HepG2 (cell line): Measurements from ENCODE around the gene KRT73. TPM values are rescaled to one million over a fixed set of nuclear protein-coding genes. Genes with fewer than 3 reads are reported as not detected.

Experiments
- ATAC-seq: fragments of 200-7000 bp; cut with Tn5 transposase; 3 replicates; pipeline ENCODE4 v1.9.1; 2020; ENCODE audit warnings: mild to moderate bottlenecking, moderate library complexity
- BruUV-seq: library from RNA; stranded (reverse); fragments of 400-500 nt; replicated peaks from 2 replicates; lab custom pipeline; 2021; lab: Mats Ljungman, UMichigan
- CTCF ChIA-PET: fragments of 300-600 bp; formaldehyde crosslinking; extraction: SDS; loops from one replicate; lab custom pipeline; 2021; ENCODE audit warnings: low total read pairs, inconsistent platforms, low intra/inter-chr PET ratio; lab: Yijun Ruan, JAX
- POLR2A ChIA-PET: fragments of 350-600 bp; sonication (Branson Sonifier 250); formaldehyde crosslinking; loops from one replicate; lab custom pipeline; 2020; ENCODE audit warnings: antibody characterized with exemption, inconsistent platforms; lab: Yijun Ruan, JAX
- DNase-seq: peaks from one replicate; pipeline ENCODE4 v3.0.0-alpha.2; 2015; ENCODE audit warnings: low spot score
- FAIRE-seq: peaks from 3 replicates; lab custom pipeline; 2011; peaks lifted over from hg19 to GRCh38; lab: Jason Lieb, UNC
- H2AFZ ChIP-seq: one replicate; pipeline ENCODE4 v1.6.1; 2011; ENCODE audit warnings: low read length, inconsistent platforms
- H3K27ac ChIP-seq: fragments of 300-600 bp; 3 replicates; pipeline ENCODE4 v1.8.0; 2011; ENCODE audit warnings: mixed run types, mild to moderate bottlenecking, mixed read lengths, low read length, inconsistent platforms; ENCODE audit not compliant: insufficient read depth; ENCODE audit errors: extremely low read length
- H3K27me3 ChIP-seq, 2 experiments: fragments of 200-600 bp in 1 of 2; 2 replicates in 1 of 2; 3 replicates in 1 of 2; pipeline versions ENCODE4 v1.6.0 to v1.8.0; 2011; ENCODE audit warnings: low read length in 2 of 2, mild to moderate bottlenecking in 2 of 2, moderate library complexity in 2 of 2, inconsistent platforms in 1 of 2; ENCODE audit not compliant: insufficient read depth in 2 of 2, control insufficient read depth in 1 of 2
- H3K36me3 ChIP-seq, 2 experiments: fragments of 200-600 bp in 1 of 2; replicated peaks in 1 of 2; 2 replicates in 1 of 2; 3 replicates in 1 of 2; pipeline versions ENCODE4 v1.5.1 to v1.8.0; 2011; ENCODE audit warnings: low read length in 2 of 2, inconsistent platforms in 1 of 2; ENCODE audit not compliant: insufficient read depth in 2 of 2, control insufficient read depth in 1 of 2
- H3K4me1 ChIP-seq: 2 replicates; pipeline ENCODE4 v1.5.1; 2012; ENCODE audit warnings: low read length, inconsistent platforms; ENCODE audit not compliant: insufficient read depth
- H3K4me2 ChIP-seq: 2 replicates; pipeline ENCODE4 v1.6.0; 2011; ENCODE audit warnings: low read depth, low read length, inconsistent platforms
- H3K4me3 ChIP-seq, 3 experiments: fragments of 200-600 bp in 1 of 3; sonication (generic), shearing (Covaris generic) in 1 of 3; replicated peaks in 1 of 3; 2 replicates each; pipeline ENCODE4 v1.5.1; 2011 to 2016; ENCODE audit warnings: low read length in 3 of 3, inconsistent platforms in 2 of 3, low read depth in 2 of 3, mild to moderate bottlenecking in 2 of 3, control low read depth in 1 of 3, mixed read lengths in 1 of 3; ENCODE audit not compliant: insufficient read depth in 1 of 3
- H3K79me2 ChIP-seq: one replicate; pipeline ENCODE4 v1.6.1; 2011; ENCODE audit warnings: low read length, inconsistent platforms; ENCODE audit not compliant: insufficient read depth
- H3K9ac ChIP-seq: 2 replicates; pipeline ENCODE4 v1.6.0; 2011; ENCODE audit warnings: mild to moderate bottlenecking, low read depth, low read length, inconsistent platforms; ENCODE audit not compliant: insufficient read depth
- H3K9me3 ChIP-seq: 2 replicates; pipeline ENCODE4 v1.5.1; 2012; ENCODE audit warnings: mild to moderate bottlenecking, low read length
- H4K20me1 ChIP-seq: 2 replicates; pipeline ENCODE4 v1.6.0; 2011; ENCODE audit warnings: inconsistent platforms, mild to moderate bottlenecking, low read length, moderate library complexity; ENCODE audit not compliant: insufficient read depth
- IRX3 ChIP-seq: sonication (generic); formaldehyde crosslinking; IDR thresholded peaks from 2 replicates; pipeline ENCODE4 v1.8.1; 2023; ENCODE audit warnings: mild to moderate bottlenecking, low read depth, missing genetic modification reagents, borderline replicate concordance
- MATR3 ChIP-seq: sonication (generic); formaldehyde crosslinking; IDR thresholded peaks from 2 replicates; pipeline ENCODE4 v1.4.0; 2020; ENCODE audit warnings: missing genetic modification reagents
- MTERF4 ChIP-seq: sonication (generic); formaldehyde crosslinking; IDR thresholded peaks from 2 replicates; pipeline ENCODE4 v1.8.0; 2023; ENCODE audit warnings: mild to moderate bottlenecking, missing genetic modification reagents
- PHF21A ChIP-seq: sonication (generic); formaldehyde crosslinking; IDR thresholded peaks from 2 replicates; pipeline ENCODE4 v1.5.0; 2020; ENCODE audit warnings: mild to moderate bottlenecking, missing genetic modification reagents
- SOX5 ChIP-seq: IDR thresholded peaks from 2 replicates; pipeline ENCODE4 v1.6.1; 2016; ENCODE audit warnings: borderline replicate concordance
- SSRP1 ChIP-seq: IDR thresholded peaks from 2 replicates; pipeline ENCODE4 v1.6.1; 2016; ENCODE audit warnings: control low read depth
- THAP7 ChIP-seq: sonication (generic); formaldehyde crosslinking; IDR thresholded peaks from 2 replicates; pipeline ENCODE4 v1.8.1; 2023; ENCODE audit warnings: mild to moderate bottlenecking, missing genetic modification reagents
- ZBTB7B ChIP-seq: sonication (generic); formaldehyde crosslinking; IDR thresholded peaks from 2 replicates; pipeline ENCODE4 v1.4.0; 2020; ENCODE audit warnings: missing genetic modification reagents
- ZNF180 ChIP-seq: sonication (generic); formaldehyde crosslinking; IDR thresholded peaks from 2 replicates; pipeline ENCODE4 v1.4.0; 2020; ENCODE audit warnings: low read depth, missing genetic modification reagents, borderline replicate concordance
- ZNF550 ChIP-seq: sonication (generic); formaldehyde crosslinking; IDR thresholded peaks from 2 replicates; pipeline ENCODE4 v1.4.0; 2020; ENCODE audit warnings: mild to moderate bottlenecking, missing genetic modification reagents, borderline replicate concordance
- ZNF740 ChIP-seq: sonication (generic); formaldehyde crosslinking; IDR thresholded peaks from 2 replicates; pipeline ENCODE4 v1.4.0; 2020; ENCODE audit warnings: missing genetic modification reagents
- ZNF792 ChIP-seq: IDR thresholded peaks from 2 replicates; pipeline ENCODE4 v1.6.1; 2016
- WGBS: methylation state at CpG from one replicate; pipeline ENCODE4 v1.1.6; 2017; ENCODE audit warnings: low lambda C conversion rate; 5-methylcytosine and 5-hydroxymethylcytosine counted together
- in situ Hi-C: cut with HindIII; loops from 2 replicates; pipeline ENCODE4 v1.10.0; 2017; ENCODE audit warnings: low pct_unique_long_range_greater_than_20kb; ENCODE audit not compliant: extremely low pct_ligation_motif_present
- intact Hi-C: fragments of 100-400 bp; cut with micrococcal nuclease; formaldehyde crosslinking; loops from one replicate; pipeline ENCODE4 v1.10.0; 2022; ENCODE audit not compliant: unreplicated experiment
- polyA plus RNA-seq, 8 experiments: library from polyadenylated mRNA; depleted of rRNA in 3 of 8; stranded (reverse) in 7 of 8; unstranded in 1 of 8; fragments of >200 nt; fragmentation: Illumina TruSeq in 4 of 8; extraction: Trizol in 4 of 8; gene quantifications; 2 replicates each; pipeline versions ENCODE4 v1.2.1 to v1.2.3, GENCODE V29; 2011 to 2016; ENCODE audit warnings: low read depth in 4 of 8, missing spikeins in 1 of 8, mixed read lengths in 1 of 8; ENCODE audit not compliant: insufficient read depth in 1 of 8
- total RNA-seq, 5 experiments: library from RNA; depleted of rRNA; stranded (reverse); fragments of >200 nt; fragmentation: Illumina TruSeq; extraction: Trizol; gene quantifications; 2 replicates each; pipeline ENCODE4 v1.2.3, GENCODE V29; 2016; ENCODE audit warnings: low read depth in 1 of 5

KRT73 gene
- total and polyA plus RNA-seq, 2 of the 13 experiments (the other 11 are each of a cell fraction or from before 2014, with no cell fraction given) = not detected

GRCh38 chr12:52631264-52631663 lies 12.9 kb upstream of the KRT73 start:
- TF ChIP-seq MATR3 (CRISPR knock-in tag) (no peak), ZBTB7B (CRISPR knock-in tag) (no peak), SSRP1 (CRISPR knock-in tag) (no peak), ZNF740 (CRISPR knock-in tag) (no peak), ZNF550 (CRISPR knock-in tag) (no peak), PHF21A (no peak), THAP7 (no peak), ZNF180 (CRISPR knock-in tag) (no peak), MTERF4 (CRISPR knock-in tag) (no peak), SOX5 (CRISPR knock-in tag) (no peak), ZNF792 (CRISPR knock-in tag) (no peak), IRX3 (CRISPR knock-in tag) (no peak)
- Histone ChIP-seq H2AFZ (no peak overlapping the region), H3K4me3 (no peak overlapping the region), H3K4me2 (no peak overlapping the region), H3K27ac (no peak overlapping the region), H3K27me3 (peaks cover 0 to 25% of the 10 kb centered on the region in 2 experiments; a peak in 2 of 5 replicates), H3K9me3 (no peaks in the 10 kb centered on the region), H4K20me1 (no peaks in the 10 kb centered on the region), H3K79me2 (no peaks in the 10 kb centered on the region), H3K9ac (no peak overlapping the region), H3K4me1 (no peaks in the 10 kb centered on the region), H3K36me3 (no peaks in the 10 kb centered on the region)
- ATAC-seq = no peak
- WGBS = 0% methylated on average over 1 of the region's 4 CpGs
- in situ Hi-C loops (no loop called here), intact Hi-C loops (no loop called here)
- no peak for FAIRE-seq
- ChIA-PET CTCF (no interaction called here), POLR2A (no interaction called here)
- no peak for DNase-seq
- BruUV-seq = no TSS peak
